Esophagus muscularis mucosa (tissue), 3 donors: ENCODE measurements around the gene CCNJL.

Source experiments
- POLR2A ChIP-seq: fragments of 450-650 bp; IDR thresholded peaks from one replicate; pipeline ENCODE4 v1.6.1; 2017; ENCODE audit warnings: antibody characterized with exemption, moderate library complexity, mild to moderate bottlenecking, low read depth
- TF ChIP-seq, protein P1 (sequence below), 3 experiments: fragments of 200-600 bp in 2 of 3; fragments of 450-650 bp in 1 of 3; sonication (generic) in 2 of 3; IDR thresholded peaks; one replicate each; pipeline ENCODE4 v1.5.1; 2017 to 2019; ENCODE audit warnings: antibody characterized with exemption in 3 of 3, mild to moderate bottlenecking in 2 of 3, moderate library complexity in 1 of 3

DNA sequence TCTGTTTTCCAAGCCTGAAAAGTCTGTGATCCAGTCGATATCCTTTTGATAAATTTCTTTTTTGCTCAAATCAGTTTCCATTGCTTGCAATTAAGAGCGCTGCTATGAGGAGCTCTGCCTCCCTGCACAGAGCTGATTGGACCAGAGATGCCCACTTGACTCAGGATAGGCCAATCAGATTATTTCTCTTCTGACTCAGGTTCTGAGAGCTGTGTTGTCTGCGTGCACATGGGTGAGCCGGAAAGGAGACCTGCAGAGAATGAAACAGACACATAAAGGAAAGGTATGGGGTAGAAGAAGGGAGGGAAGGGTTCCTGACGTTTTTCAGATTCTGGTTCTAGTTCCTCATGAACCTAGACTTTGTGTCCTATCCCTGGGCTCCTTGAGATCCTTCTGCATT, 98.8 kb downstream of the CCNJL start:
- TF ChIP-seq, protein P1, sequence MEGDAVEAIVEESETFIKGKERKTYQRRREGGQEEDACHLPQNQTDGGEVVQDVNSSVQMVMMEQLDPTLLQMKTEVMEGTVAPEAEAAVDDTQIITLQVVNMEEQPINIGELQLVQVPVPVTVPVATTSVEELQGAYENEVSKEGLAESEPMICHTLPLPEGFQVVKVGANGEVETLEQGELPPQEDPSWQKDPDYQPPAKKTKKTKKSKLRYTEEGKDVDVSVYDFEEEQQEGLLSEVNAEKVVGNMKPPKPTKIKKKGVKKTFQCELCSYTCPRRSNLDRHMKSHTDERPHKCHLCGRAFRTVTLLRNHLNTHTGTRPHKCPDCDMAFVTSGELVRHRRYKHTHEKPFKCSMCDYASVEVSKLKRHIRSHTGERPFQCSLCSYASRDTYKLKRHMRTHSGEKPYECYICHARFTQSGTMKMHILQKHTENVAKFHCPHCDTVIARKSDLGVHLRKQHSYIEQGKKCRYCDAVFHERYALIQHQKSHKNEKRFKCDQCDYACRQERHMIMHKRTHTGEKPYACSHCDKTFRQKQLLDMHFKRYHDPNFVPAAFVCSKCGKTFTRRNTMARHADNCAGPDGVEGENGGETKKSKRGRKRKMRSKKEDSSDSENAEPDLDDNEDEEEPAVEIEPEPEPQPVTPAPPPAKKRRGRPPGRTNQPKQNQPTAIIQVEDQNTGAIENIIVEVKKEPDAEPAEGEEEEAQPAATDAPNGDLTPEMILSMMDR (IDR thresholded peaks at IDR 0.05), result no peak
- no peak for TF ChIP-seq POLR2A
